Memory B cell (primary cell): Measurements from ENCODE around the gene ACP2.
A peak's percentile ranks its signal among the peaks of the same experiment; 100 is the strongest.

Experiments
- ATAC-seq: fragments of 150-1000 bp; cut with Tn5 transposase; 2 replicates; pipeline ENCODE4 v1.10.0; 2021; ENCODE audit warnings: low read depth, mild to moderate bottlenecking, moderate library complexity
- DNase-seq, 2 donors: peaks; one replicate each; pipeline ENCODE4 v3.0.0; 2022; ENCODE audit warnings: low spot score in 2 of 2
- H3K27ac Mint-ChIP-seq: one replicate; pipeline ENCODE4 v1.8.0; 2022; ENCODE audit warnings: mild to moderate bottlenecking, moderate library complexity, mixed read lengths
- H3K27me3 Mint-ChIP-seq: one replicate; pipeline ENCODE4 v1.8.0; 2022; ENCODE audit warnings: mixed read lengths
- H3K36me3 Mint-ChIP-seq: one replicate; pipeline ENCODE4 v1.8.0; 2022; ENCODE audit warnings: mild to moderate bottlenecking, mixed read lengths
- H3K4me1 Mint-ChIP-seq: one replicate; pipeline ENCODE4 v1.8.0; 2022; ENCODE audit warnings: mixed read lengths
- H3K4me3 Mint-ChIP-seq: one replicate; pipeline ENCODE4 v1.8.0; 2022; ENCODE audit warnings: mild to moderate bottlenecking, moderate library complexity, mixed read lengths
- H3K9me3 Mint-ChIP-seq: one replicate; pipeline ENCODE4 v1.8.0; 2022; ENCODE audit warnings: mixed read lengths

Gene ACP2

GRCh38 chr11:47248664-47249377 lies at the start of gene ACP2:
ACP2 (minus strand) TSS chr11:47248814; CDS start chr11:47248789, 25 bp downstream.
- H3K27me3 Mint-ChIP-seq = no peaks in the 10 kb centered on the region
- H3K27ac Mint-ChIP-seq = peak within 1 kb of the TSS; percentile 96
- peak within 1 kb of the TSS; percentile 95 for H3K4me3 Mint-ChIP-seq
- H3K4me1 Mint-ChIP-seq = peaks cover 11% of the 10 kb centered on the region
- DNase-seq = peak; percentile 85 to 93
- H3K36me3 Mint-ChIP-seq = peaks cover 2% of the 10 kb centered on the region
- peak; percentile 97 for ATAC-seq
- no peaks in the 10 kb centered on the region for H3K9me3 Mint-ChIP-seq

- peaks cover 2% of the 10 kb centered on the region for H3K4me1 Mint-ChIP-seq
- H3K27me3 Mint-ChIP-seq = no peaks in the 10 kb centered on the region
- H3K4me3 Mint-ChIP-seq = no peak overlapping the region
- H3K9me3 Mint-ChIP-seq = peaks cover 3% of the 10 kb centered on the region
- no peak for ATAC-seq
- peak overlapping the region; percentile 55 for H3K27ac Mint-ChIP-seq
- peaks cover 47% of the 10 kb centered on the region for H3K36me3 Mint-ChIP-seq
- DNase-seq = no peak
Measured at GRCh38 chr11:47296045-47296444, 47.4 kb upstream of the ACP2 start.

GRCh38 chr11:47295385-47295784 lies 46.8 kb upstream of the ACP2 start:
- Mint-ChIP-seq H3K4me1 (no peaks in the 10 kb centered on the region), H3K4me3 (no peak overlapping the region), H3K27me3 (no peaks in the 10 kb centered on the region), H3K9me3 (peaks cover 3% of the 10 kb centered on the region), H3K27ac (peak overlapping the region; percentile 55), H3K36me3 (peaks cover 48% of the 10 kb centered on the region)
- ATAC-seq (no peak), DNase-seq (no peak)

GRCh38 chr11:47289856-47290255 lies 41.2 kb upstream of the ACP2 start:
- Mint-ChIP-seq H3K9me3 (no peaks in the 10 kb centered on the region), H3K4me1 (no peaks in the 10 kb centered on the region), H3K27me3 (no peaks in the 10 kb centered on the region), H3K4me3 (no peak overlapping the region), H3K36me3 (peaks cover 46% of the 10 kb centered on the region), H3K27ac (no peak overlapping the region)
- ATAC-seq = no peak
- no peak for DNase-seq

DNA sequence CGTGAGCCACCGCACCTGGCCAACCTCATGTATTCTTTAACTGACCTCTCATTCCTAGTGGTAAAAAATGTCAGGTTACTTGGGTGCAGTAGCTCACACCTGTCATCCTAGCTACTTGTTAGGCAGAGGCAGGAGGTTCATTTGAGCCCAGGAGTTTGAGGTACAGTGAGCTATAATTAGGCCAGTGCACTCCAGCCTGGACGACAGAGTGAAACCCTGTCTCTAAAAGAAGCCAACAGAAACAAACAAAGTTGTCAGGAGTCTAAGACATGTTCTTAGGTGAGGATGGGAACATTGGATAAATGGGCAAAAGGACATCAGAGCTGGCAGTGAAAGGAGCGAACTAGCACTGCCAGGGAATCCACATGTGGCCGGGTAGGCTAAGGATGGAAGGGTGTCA lies 39.5 kb upstream of the ACP2 start:
- Mint-ChIP-seq H3K4me1 (no peaks in the 10 kb centered on the region), H3K4me3 (no peak overlapping the region), H3K27ac (no peak overlapping the region), H3K36me3 (peaks cover 52% of the 10 kb centered on the region), H3K9me3 (no peaks in the 10 kb centered on the region), H3K27me3 (no peaks in the 10 kb centered on the region)
- DNase-seq (no peak), ATAC-seq (no peak)

DNA sequence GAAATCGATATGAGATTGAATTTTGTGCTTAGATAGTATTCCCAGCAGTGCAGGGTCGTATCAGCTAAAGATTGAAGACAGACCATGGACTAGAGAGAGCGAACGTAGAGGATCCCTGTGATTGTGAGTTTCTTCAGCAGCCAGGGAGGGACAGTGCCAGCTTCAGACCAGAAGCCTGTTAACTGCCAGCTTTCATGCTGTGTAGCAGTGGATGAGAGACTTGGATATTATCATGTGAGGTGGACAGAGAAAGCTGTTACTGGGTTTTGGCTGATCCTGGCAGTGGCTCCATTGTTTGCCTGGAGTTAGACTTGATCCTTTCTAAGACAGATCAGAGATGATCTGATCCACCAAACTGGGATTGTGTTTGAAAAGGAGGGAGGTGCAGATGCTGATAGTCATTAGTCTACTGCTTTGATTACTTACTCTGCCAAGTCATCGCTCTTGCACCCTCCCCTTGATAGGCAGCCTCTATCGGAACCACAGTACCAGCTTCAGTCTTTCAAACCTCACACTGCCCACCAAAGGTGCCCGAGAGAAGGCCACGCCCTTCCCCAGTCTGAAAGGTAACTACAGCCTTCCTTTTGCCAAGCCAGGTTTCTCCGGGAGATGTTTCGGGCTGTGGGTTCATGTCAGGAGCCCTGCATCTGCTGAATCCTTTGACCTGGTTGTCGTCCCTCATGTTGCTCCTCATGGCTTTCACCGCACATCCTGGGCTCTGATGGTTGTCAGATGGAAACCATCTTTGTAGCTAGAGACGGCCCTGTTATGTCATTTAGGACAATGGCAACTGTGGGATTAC lies 37.6 kb upstream of the ACP2 start:
- no peaks in the 10 kb centered on the region for H3K9me3 Mint-ChIP-seq
- peaks cover 47% of the 10 kb centered on the region for H3K36me3 Mint-ChIP-seq
- no peak overlapping the region for H3K4me3 Mint-ChIP-seq
- H3K27ac Mint-ChIP-seq = no peak overlapping the region
- H3K27me3 Mint-ChIP-seq = no peaks in the 10 kb centered on the region
- H3K4me1 Mint-ChIP-seq = no peaks in the 10 kb centered on the region
- ATAC-seq (no peak), DNase-seq (no peak)

GRCh38 chr11:47284151-47284550 lies 35.5 kb upstream of the ACP2 start:
- no peak for DNase-seq
- H3K4me3 Mint-ChIP-seq = no peak overlapping the region
- H3K27ac Mint-ChIP-seq = no peak overlapping the region
- H3K4me1 Mint-ChIP-seq = peaks cover 4% of the 10 kb centered on the region
- no peaks in the 10 kb centered on the region for H3K9me3 Mint-ChIP-seq
- peaks cover 35% of the 10 kb centered on the region for H3K36me3 Mint-ChIP-seq
- H3K27me3 Mint-ChIP-seq = no peaks in the 10 kb centered on the region
- ATAC-seq = no peak

DNA sequence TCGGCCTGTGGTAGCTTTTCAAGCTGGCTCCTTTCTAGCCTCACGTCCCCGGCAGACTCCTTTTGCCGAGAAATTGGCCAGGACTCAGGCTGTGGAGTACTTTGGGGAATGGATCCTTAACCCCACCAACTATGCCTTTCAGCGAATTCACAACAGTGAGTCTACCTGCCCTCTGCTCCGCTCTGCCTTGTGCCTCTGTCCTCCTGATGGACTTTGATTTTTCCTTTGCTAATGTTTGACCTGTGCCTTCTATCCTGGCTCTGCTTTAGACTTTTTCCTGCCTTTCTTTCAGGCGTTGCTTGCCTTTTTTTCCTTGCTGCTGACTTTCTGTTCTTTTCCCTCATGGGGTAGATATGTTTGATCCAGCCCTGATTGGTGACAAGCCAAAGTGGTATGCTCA lies 33.8 kb upstream of the ACP2 start:
- H3K27ac Mint-ChIP-seq = no peak overlapping the region
- H3K27me3 Mint-ChIP-seq = no peaks in the 10 kb centered on the region
- H3K4me3 Mint-ChIP-seq = no peak overlapping the region
- H3K9me3 Mint-ChIP-seq = no peaks in the 10 kb centered on the region
- H3K36me3 Mint-ChIP-seq = peaks cover 29% of the 10 kb centered on the region
- H3K4me1 Mint-ChIP-seq = peaks cover 4% of the 10 kb centered on the region
- DNase-seq = no peak
- ATAC-seq = no peak

- Mint-ChIP-seq H3K27me3 (no peaks in the 10 kb centered on the region), H3K27ac (no peak overlapping the region), H3K4me3 (no peak overlapping the region), H3K36me3 (peaks cover 29% of the 10 kb centered on the region), H3K9me3 (no peaks in the 10 kb centered on the region), H3K4me1 (peaks cover 4% of the 10 kb centered on the region)
- no peak for ATAC-seq
- DNase-seq = no peak
Measured at GRCh38 chr11:47280860-47281259, 32.2 kb upstream of the ACP2 start.

- H3K4me3 Mint-ChIP-seq = no peak overlapping the region
- H3K9me3 Mint-ChIP-seq = no peaks in the 10 kb centered on the region
- no peak overlapping the region for H3K27ac Mint-ChIP-seq
- DNase-seq (no peak), ATAC-seq (no peak)
- peaks cover 24% of the 10 kb centered on the region for H3K36me3 Mint-ChIP-seq
- H3K4me1 Mint-ChIP-seq = peaks cover 4% of the 10 kb centered on the region
- no peaks in the 10 kb centered on the region for H3K27me3 Mint-ChIP-seq
Measured at GRCh38 chr11:47280099-47280498, 31.5 kb upstream of the ACP2 start.

DNA sequence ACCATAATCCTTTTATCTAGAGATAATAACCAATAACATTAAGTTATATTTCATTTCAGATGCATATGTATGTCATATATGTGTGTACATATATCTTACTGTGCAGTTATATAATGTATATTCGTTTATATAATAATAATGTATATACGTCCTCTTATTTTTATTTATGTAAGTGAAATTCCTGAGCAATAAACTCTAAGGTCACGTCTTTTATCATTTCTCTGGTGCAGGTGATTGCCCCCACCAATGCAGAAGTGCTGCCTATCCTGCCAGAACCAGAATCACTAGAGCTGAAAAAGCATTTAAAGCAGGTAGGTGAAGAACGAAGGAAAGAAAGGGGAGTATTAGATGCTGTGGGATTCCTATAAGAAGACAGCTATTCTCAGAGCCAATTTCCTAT lies 30.2 kb upstream of the ACP2 start:
- Mint-ChIP-seq H3K27ac (no peak overlapping the region), H3K4me3 (no peak overlapping the region), H3K9me3 (no peaks in the 10 kb centered on the region), H3K4me1 (peaks cover 6% of the 10 kb centered on the region), H3K36me3 (peaks cover 24% of the 10 kb centered on the region), H3K27me3 (no peaks in the 10 kb centered on the region)
- DNase-seq = no peak
- no peak for ATAC-seq

DNA sequence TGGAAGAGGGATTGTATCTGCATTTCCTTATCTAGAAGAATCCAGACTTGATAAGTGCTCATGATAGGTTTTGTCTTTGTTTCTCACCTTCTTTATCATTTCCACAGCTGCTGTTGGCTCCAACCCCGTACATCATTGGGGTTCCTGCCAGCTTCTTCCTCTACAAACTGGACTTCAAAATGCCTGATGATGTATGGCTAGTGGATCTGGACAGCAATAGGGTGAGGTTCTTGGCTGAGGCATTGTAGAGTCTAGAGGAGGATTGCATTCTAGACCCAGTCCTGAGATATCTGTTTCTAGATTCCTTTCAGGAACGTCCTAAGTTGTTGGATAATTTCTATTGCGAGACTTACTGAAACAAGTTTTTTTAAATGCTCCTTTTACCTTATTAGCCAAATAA lies 29.4 kb upstream of the ACP2 start:
- no peak for ATAC-seq
- Mint-ChIP-seq H3K9me3 (no peaks in the 10 kb centered on the region), H3K4me1 (peaks cover 6% of the 10 kb centered on the region), H3K27ac (no peak overlapping the region), H3K27me3 (no peaks in the 10 kb centered on the region), H3K4me3 (no peak overlapping the region), H3K36me3 (peaks cover 24% of the 10 kb centered on the region)
- no peak for DNase-seq

DNA sequence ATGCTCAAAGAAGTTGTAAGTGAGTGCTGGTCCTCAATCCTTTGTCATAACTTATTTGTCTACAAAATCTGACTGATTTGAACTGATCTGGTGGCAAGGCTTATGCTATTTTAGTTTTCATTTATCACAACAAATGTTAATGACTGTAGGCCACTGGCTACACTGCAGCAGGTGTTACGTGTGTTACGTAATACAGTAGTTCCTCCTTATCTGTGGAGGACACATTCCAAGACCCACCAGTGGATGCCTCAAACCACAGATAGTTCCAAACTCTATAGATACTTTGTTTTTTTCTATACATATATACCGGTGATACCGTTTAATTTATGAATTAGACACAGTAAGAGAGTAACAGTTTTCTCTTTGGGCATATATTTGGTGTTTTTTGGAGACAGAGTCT lies 28.3 kb upstream of the ACP2 start:
- Mint-ChIP-seq H3K9me3 (no peaks in the 10 kb centered on the region), H3K4me3 (no peak overlapping the region), H3K36me3 (peaks cover 18% of the 10 kb centered on the region), H3K27me3 (no peaks in the 10 kb centered on the region), H3K4me1 (peaks cover 15% of the 10 kb centered on the region), H3K27ac (no peak overlapping the region)
- ATAC-seq (no peak), DNase-seq (no peak)

DNA sequence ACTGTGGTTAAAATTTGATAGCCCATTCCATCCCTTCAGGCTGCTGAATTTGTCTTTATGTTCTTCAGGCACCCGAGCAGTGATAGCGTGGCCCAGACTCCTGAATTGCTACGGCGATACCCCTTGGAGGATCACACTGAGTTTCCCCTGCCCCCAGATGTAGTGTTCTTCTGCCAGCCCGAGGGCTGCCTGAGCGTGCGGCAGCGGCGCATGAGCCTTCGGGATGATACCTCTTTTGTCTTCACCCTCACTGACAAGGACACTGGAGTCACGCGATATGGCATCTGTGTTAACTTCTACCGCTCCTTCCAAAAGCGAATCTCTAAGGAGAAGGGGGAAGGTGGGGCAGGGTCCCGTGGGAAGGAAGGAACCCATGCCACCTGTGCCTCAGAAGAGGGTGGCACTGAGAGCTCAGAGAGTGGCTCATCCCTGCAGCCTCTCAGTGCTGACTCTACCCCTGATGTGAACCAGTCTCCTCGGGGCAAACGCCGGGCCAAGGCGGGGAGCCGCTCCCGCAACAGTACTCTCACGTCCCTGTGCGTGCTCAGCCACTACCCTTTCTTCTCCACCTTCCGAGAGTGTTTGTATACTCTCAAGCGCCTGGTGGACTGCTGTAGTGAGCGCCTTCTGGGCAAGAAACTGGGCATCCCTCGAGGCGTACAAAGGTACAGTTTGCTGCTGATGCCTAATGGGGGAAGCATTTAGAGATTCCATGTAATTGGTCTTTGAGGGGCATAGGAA lies 26.1 kb upstream of the ACP2 start:
- Mint-ChIP-seq H3K36me3 (peaks cover 13% of the 10 kb centered on the region), H3K9me3 (no peaks in the 10 kb centered on the region), H3K4me3 (no peak overlapping the region), H3K4me1 (peaks cover 22% of the 10 kb centered on the region), H3K27ac (no peak overlapping the region), H3K27me3 (no peaks in the 10 kb centered on the region)
- DNase-seq = no peak
- ATAC-seq = no peak
